M059J (cell line): ENCODE measurements around the gene C1orf56. TPM values are rescaled to one million over a fixed set of nuclear protein-coding genes. Genes with fewer than 3 reads are reported as not detected.

Experiments used
- DNase-seq: peaks from one replicate; pipeline ENCODE4 v3.0.0-alpha.2; 2012; ENCODE audit warnings: low read depth
- total RNA-seq: library from RNA; depleted of rRNA; stranded (reverse); fragments of >200 nt; shearing (Covaris generic); gene quantifications from 2 replicates; pipeline ENCODE4 v1.2.3, GENCODE V29; 2014

The C1orf56 gene
- total RNA-seq, 1 experiment from 2014 or later = 3.6 TPM

GRCh38 chr1:151024540-151025146 is 22.9 kb upstream of the C1orf56 start:
- peak; percentile 60 for DNase-seq

- DNase-seq = no peak
Observed at GRCh38 chr1:151026460-151026859, 21.1 kb upstream of the C1orf56 start.

- DNase-seq = no peak
Observed at GRCh38 chr1:151032164-151032563, 15.4 kb upstream of the C1orf56 start.

GRCh38 chr1:151035167-151035566 is 12.4 kb upstream of the C1orf56 start:
- DNase-seq = no peak

- no peak for DNase-seq
Observed at GRCh38 chr1:151036356-151036755, 11.2 kb upstream of the C1orf56 start, which contains the start of gene BNIPL. BNIPL (plus strand) TSS chr1:151036586; CDS start chr1:151036726, 140 bp downstream.

GRCh38 chr1:151037032-151037431 is 10.5 kb upstream of the C1orf56 start:
- DNase-seq = no peak

GRCh38 chr1:151039521-151039920 is 8.0 kb upstream of the C1orf56 start:
- no peak for DNase-seq

GRCh38 chr1:151043163-151043562 is 4.4 kb upstream of the C1orf56 start:
- no peak for DNase-seq

GRCh38 chr1:151047925-151048644 is 534 bp downstream of the C1orf56 start:
- DNase-seq = peak; percentile 78

GRCh38 chr1:151048645-151049032 is 1.1 kb downstream of the C1orf56 start:
- no peak for DNase-seq

GRCh38 chr1:151049458-151049857 is 1.9 kb downstream of the C1orf56 start:
- DNase-seq = no peak

- DNase-seq = no peak
Observed at GRCh38 chr1:151050051-151050688, 2.6 kb downstream of the C1orf56 start.

- DNase-seq = no peak
Observed at GRCh38 chr1:151051356-151052009, 3.9 kb downstream of the C1orf56 start.

GRCh38 chr1:151054971-151055547 is 7.5 kb downstream of the C1orf56 start:
- DNase-seq = no peak

GRCh38 chr1:151055581-151055980 is 8.0 kb downstream of the C1orf56 start:
- DNase-seq = no peak

GRCh38 chr1:151056149-151056548 is 8.6 kb downstream of the C1orf56 start:
- DNase-seq = no peak

- DNase-seq = no peak
Observed at GRCh38 chr1:151058692-151059091, 11.1 kb downstream of the C1orf56 start.

- peak; percentile 80 for DNase-seq
Observed at GRCh38 chr1:151059109-151060006, 11.8 kb downstream of the C1orf56 start, which contains the start of gene CDC42SE1. CDC42SE1 (minus strand) TSS chr1:151059622; CDS start chr1:151055730, 3,892 bp downstream.

GRCh38 chr1:151060007-151060656 is 12.6 kb downstream of the C1orf56 start, which contains the start of gene MLLT11:
MLLT11 (plus strand) TSS chr1:151060397; CDS start chr1:151067225, 6,828 bp downstream.
- peak; percentile 80 for DNase-seq
